GF-D8 (cell line): ENCODE results near the gene PHKA2.
"Not testable (repeated sequence)": the region's sequence is repeated elsewhere in the genome, so short reads cannot be mapped to it uniquely, and the experiment has no call there.

Experiments used
- DNase-seq: peaks from one replicate; lab custom pipeline; 2025; lab: John Stamatoyannopoulos, UW

The PHKA2 gene

GRCh38 chrX:18871161-18871890, 112.6 kb downstream of the PHKA2 start:
- no peak for DNase-seq

- no peak for DNase-seq
Observed at GRCh38 chrX:18864390-18864920, 119.5 kb downstream of the PHKA2 start.

DNA sequence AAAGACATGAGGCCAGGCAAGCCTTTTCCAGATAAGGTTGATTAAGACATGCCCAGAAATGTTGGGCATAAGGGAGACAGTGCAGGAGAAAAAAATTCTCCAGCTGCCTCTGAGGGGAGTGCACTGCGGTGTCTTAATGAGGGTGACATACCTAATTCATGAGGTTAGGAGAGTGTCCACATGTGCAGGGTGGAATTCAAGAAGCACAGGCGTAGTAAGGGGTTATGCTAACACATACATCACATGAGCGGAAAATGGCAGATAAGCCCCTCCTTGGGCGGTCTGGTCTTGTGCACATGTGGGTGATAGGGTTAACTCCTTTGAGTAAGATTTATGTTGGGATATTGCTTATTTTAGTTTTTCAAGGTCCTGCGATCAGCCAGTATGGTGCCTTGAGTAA, 122.4 kb downstream of the PHKA2 start:
- no peak for DNase-seq

DNA sequence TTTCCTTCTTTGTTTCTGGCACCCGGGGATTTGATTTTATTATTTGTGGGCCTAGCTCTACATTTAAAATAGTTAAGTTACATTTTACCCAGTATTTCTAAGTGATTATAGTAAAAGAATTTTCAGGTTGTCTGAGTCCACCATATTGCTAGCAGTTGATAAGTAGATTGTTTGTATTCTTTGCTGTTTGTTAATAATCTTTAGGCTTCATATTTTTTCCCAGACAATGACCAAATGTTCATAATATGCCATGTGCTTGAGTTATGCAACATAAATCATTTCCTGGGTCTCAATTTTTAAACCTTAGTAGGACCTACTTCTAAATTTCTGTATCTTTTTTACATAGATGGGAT, 127.3 kb downstream of the PHKA2 start:
- DNase-seq, result no peak

DNA sequence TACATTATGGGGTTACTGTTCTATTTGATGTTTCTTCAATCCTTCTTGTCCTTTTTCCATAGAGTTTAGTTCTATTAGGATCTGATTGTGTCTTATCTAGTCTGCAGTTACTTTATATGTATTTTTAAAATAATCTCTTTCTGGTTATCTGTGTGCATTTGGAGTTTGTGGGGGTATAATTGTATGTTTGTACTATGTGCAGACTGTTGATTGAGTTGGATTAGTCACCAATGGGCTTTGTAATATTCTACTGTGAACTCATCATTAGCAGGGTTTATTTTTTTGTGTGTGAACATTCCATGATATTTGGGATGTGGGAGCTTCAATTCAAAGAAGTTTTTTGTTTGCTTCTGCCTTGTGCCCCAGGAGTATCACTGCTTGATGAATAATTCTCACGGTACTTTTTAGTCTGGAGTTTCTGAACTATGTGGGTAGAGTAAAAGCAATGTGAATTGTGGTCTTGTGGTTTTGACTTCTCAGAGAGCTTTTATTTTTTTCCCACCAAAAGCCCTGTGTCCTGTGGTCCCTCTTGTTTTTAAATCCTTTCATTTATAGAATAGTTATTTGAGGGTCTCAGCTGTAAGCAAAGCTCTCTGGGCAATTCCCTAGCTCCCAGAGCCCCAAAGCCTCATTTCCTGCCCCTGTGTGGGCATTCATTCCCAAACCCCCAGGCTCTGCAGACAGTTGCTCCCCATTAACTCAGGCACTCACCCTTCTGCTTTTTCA, 127.8 kb downstream of the PHKA2 start:
- no peak for DNase-seq

GRCh38 chrX:18847901-18848300, 136.0 kb downstream of the PHKA2 start:
- not testable (repeated sequence) for DNase-seq
